B cell (primary cell): Measurements from ENCODE around the gene SPEN.

Experiments
- CTCF ChIP-seq: fragments of 200-600 bp; IDR thresholded peaks from one replicate; pipeline ENCODE4 v1.8.0; 2022; ENCODE audit warnings: antibody characterized with exemption, mild to moderate bottlenecking
- EZH2 ChIP-seq: IDR thresholded peaks from 2 replicates; pipeline ENCODE4 v1.6.1; 2012; ENCODE audit warnings: borderline replicate concordance, low read depth, mild to moderate bottlenecking, moderate library complexity, low read length; ENCODE audit not compliant: insufficient read depth, poor library complexity, severe bottlenecking

GRCh38 chr1:15933684-15934083 is 86.2 kb downstream of the SPEN start:
- TF ChIP-seq CTCF = no peak
- TF ChIP-seq EZH2 = no peak
